ENCODE results near the gene SLC9A3.
"Not testable (repeated sequence)": the region's sequence is repeated elsewhere in the genome, so short reads cannot be mapped to it uniquely, and the experiment has no call there.

The SLC9A3 gene

GRCh38 chr5:479566-480319 lies 44.5 kb downstream of the SLC9A3 start:
- H3K36me3 ChIP-seq (ENCODE audit: control insufficient read depth, low read depth, low read length): no peaks in the 10 kb centered on the region
- no peaks in the 10 kb centered on the region for H3K4me1 ChIP-seq (ENCODE audit: control insufficient read depth, low read depth, low read length)
- H3K27ac ChIP-seq (ENCODE audit: low read length): no peak overlapping the region
- H3K4me3 ChIP-seq (ENCODE audit: low read length): no peak overlapping the region
- H3K9me3 ChIP-seq (ENCODE audit: control insufficient read depth, low read depth, low read length): no peaks in the 10 kb centered on the region
- H3K27me3 ChIP-seq (ENCODE audit: control insufficient read depth, insufficient read depth, low read length): peaks cover 28% of the 10 kb centered on the region
- H3K9ac ChIP-seq (ENCODE audit: low read length): no peak overlapping the region

GRCh38 chr5:478982-479535 lies 45.2 kb downstream of the SLC9A3 start:
- H3K4me3 ChIP-seq (ENCODE audit: low read length): no peak overlapping the region
- no peaks in the 10 kb centered on the region for H3K4me1 ChIP-seq (ENCODE audit: control insufficient read depth, low read depth, low read length)
- H3K27me3 ChIP-seq (ENCODE audit: control insufficient read depth, insufficient read depth, low read length): peaks cover 35% of the 10 kb centered on the region
- no peaks in the 10 kb centered on the region for H3K36me3 ChIP-seq (ENCODE audit: control insufficient read depth, low read depth, low read length)
- no peak overlapping the region for H3K9ac ChIP-seq (ENCODE audit: low read length)
- H3K9me3 ChIP-seq (ENCODE audit: control insufficient read depth, low read depth, low read length): no peaks in the 10 kb centered on the region
- H3K27ac ChIP-seq (ENCODE audit: low read length): no peak overlapping the region

GRCh38 chr5:478369-478981 lies 45.8 kb downstream of the SLC9A3 start:
- H3K4me3 ChIP-seq (ENCODE audit: low read length): no peak overlapping the region
- H3K36me3 ChIP-seq (ENCODE audit: control insufficient read depth, low read depth, low read length): no peaks in the 10 kb centered on the region
- H3K27me3 ChIP-seq (ENCODE audit: control insufficient read depth, insufficient read depth, low read length): peaks cover 41% of the 10 kb centered on the region
- no peaks in the 10 kb centered on the region for H3K9me3 ChIP-seq (ENCODE audit: control insufficient read depth, low read depth, low read length)
- no peak overlapping the region for H3K27ac ChIP-seq (ENCODE audit: low read length)
- no peak overlapping the region for H3K9ac ChIP-seq (ENCODE audit: low read length)
- H3K4me1 ChIP-seq (ENCODE audit: control insufficient read depth, low read depth, low read length): no peaks in the 10 kb centered on the region

- Histone ChIP-seq H3K27me3 (ENCODE audit: control insufficient read depth, insufficient read depth, low read length) (peaks cover 42% of the 10 kb centered on the region), H3K4me1 (ENCODE audit: control insufficient read depth, low read depth, low read length) (no peaks in the 10 kb centered on the region), H3K9me3 (ENCODE audit: control insufficient read depth, low read depth, low read length) (no peaks in the 10 kb centered on the region), H3K4me3 (ENCODE audit: low read length) (no peak overlapping the region), H3K27ac (ENCODE audit: low read length) (no peak overlapping the region), H3K36me3 (ENCODE audit: control insufficient read depth, low read depth, low read length) (no peaks in the 10 kb centered on the region), H3K9ac (ENCODE audit: low read length) (no peak overlapping the region)
Measured at GRCh38 chr5:477871-478270, 46.4 kb downstream of the SLC9A3 start.

- Histone ChIP-seq H3K27ac (ENCODE audit: low read length) (no peak overlapping the region), H3K27me3 (ENCODE audit: control insufficient read depth, insufficient read depth, low read length) (peaks cover 42% of the 10 kb centered on the region), H3K9ac (ENCODE audit: low read length) (no peak overlapping the region), H3K4me1 (ENCODE audit: control insufficient read depth, low read depth, low read length) (no peaks in the 10 kb centered on the region), H3K4me3 (ENCODE audit: low read length) (no peak overlapping the region), H3K36me3 (ENCODE audit: control insufficient read depth, low read depth, low read length) (no peaks in the 10 kb centered on the region), H3K9me3 (ENCODE audit: control insufficient read depth, low read depth, low read length) (no peaks in the 10 kb centered on the region)
Measured at GRCh38 chr5:477247-477646, 47.0 kb downstream of the SLC9A3 start.

- no peaks in the 10 kb centered on the region for H3K4me1 ChIP-seq (ENCODE audit: control insufficient read depth, low read depth, low read length)
- H3K36me3 ChIP-seq (ENCODE audit: control insufficient read depth, low read depth, low read length): no peaks in the 10 kb centered on the region
- H3K27ac ChIP-seq (ENCODE audit: low read length): no peak overlapping the region
- H3K9ac ChIP-seq (ENCODE audit: low read length): no peak overlapping the region
- peaks cover 45% of the 10 kb centered on the region for H3K27me3 ChIP-seq (ENCODE audit: control insufficient read depth, insufficient read depth, low read length)
- H3K4me3 ChIP-seq (ENCODE audit: low read length): no peak overlapping the region
- H3K9me3 ChIP-seq (ENCODE audit: control insufficient read depth, low read depth, low read length): no peaks in the 10 kb centered on the region
Measured at GRCh38 chr5:476814-477175, 47.5 kb downstream of the SLC9A3 start.

DNA sequence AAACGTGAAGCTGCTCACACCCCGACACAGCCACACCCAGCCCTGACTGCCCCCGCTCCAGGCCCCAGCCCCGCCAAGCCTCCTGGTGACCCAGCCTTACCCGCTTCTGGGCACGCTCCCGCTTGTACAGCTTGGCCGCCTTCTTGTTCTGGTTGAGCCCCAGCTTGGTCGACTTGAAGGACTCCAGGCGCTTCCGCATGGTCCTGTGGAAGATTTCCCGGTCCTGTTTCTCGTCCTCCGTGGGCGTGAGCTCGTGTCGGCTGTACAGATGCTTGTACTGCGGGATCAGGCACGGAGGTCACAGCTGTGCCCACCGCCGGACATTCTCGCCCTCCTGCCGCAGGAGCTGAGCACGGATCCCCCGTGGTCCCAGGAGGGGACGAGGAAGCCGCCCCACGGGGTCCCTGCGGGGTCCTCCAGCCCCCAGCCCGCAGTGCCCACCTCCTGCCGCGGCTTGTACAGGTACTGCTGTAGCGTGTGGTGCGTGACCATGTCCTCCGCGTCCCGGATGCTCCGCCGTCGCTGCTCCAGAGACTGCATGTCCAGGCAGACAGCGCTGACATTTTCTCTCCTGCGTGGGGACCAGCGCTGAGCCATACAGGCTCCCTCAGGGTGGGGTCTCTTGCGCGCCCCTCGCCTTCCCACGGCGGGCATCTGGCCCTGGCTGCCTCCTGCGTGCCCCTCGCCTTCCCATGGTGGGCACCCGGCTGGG lies 48.0 kb downstream of the SLC9A3 start:
- Histone ChIP-seq H3K36me3 (ENCODE audit: control insufficient read depth, low read depth, low read length) (no peaks in the 10 kb centered on the region), H3K9ac (ENCODE audit: low read length) (no peak overlapping the region), H3K27ac (ENCODE audit: low read length) (no peak overlapping the region), H3K27me3 (ENCODE audit: control insufficient read depth, insufficient read depth, low read length) (peaks cover 47% of the 10 kb centered on the region), H3K4me1 (ENCODE audit: control insufficient read depth, low read depth, low read length) (no peaks in the 10 kb centered on the region), H3K9me3 (ENCODE audit: control insufficient read depth, low read depth, low read length) (no peaks in the 10 kb centered on the region), H3K4me3 (ENCODE audit: low read length) (no peak overlapping the region)

- no peak overlapping the region for H3K27ac ChIP-seq (ENCODE audit: low read length)
- no peak overlapping the region for H3K4me3 ChIP-seq (ENCODE audit: low read length)
- no peaks in the 10 kb centered on the region for H3K4me1 ChIP-seq (ENCODE audit: control insufficient read depth, low read depth, low read length)
- H3K9ac ChIP-seq (ENCODE audit: low read length): no peak overlapping the region
- H3K36me3 ChIP-seq (ENCODE audit: control insufficient read depth, low read depth, low read length): no peaks in the 10 kb centered on the region
- no peaks in the 10 kb centered on the region for H3K9me3 ChIP-seq (ENCODE audit: control insufficient read depth, low read depth, low read length)
- H3K27me3 ChIP-seq (ENCODE audit: control insufficient read depth, insufficient read depth, low read length): peaks cover 47% of the 10 kb centered on the region
Measured at GRCh38 chr5:475704-476101, 48.5 kb downstream of the SLC9A3 start.

GRCh38 chr5:474840-475661 lies 49.2 kb downstream of the SLC9A3 start:
- H3K27me3 ChIP-seq (ENCODE audit: control insufficient read depth, insufficient read depth, low read length): peaks cover 47% of the 10 kb centered on the region
- H3K27ac ChIP-seq (ENCODE audit: low read length): no peak overlapping the region
- no peak overlapping the region for H3K9ac ChIP-seq (ENCODE audit: low read length)

GRCh38 chr5:474232-474839 lies 49.9 kb downstream of the SLC9A3 start:
- Histone ChIP-seq H3K4me3 (ENCODE audit: low read length) (peak overlapping the region; percentile 60), H3K27me3 (ENCODE audit: control insufficient read depth, insufficient read depth, low read length) (peaks cover 47% of the 10 kb centered on the region)
- not testable (repeated sequence) for H3K36me3 ChIP-seq (ENCODE audit: control insufficient read depth, low read depth, low read length); H3K9ac ChIP-seq (ENCODE audit: low read length); H3K27ac ChIP-seq (ENCODE audit: low read length); H3K4me1 ChIP-seq (ENCODE audit: control insufficient read depth, low read depth, low read length); H3K9me3 ChIP-seq (ENCODE audit: control insufficient read depth, low read depth, low read length)

More at GRCh38 chr5:474840-475661, 49.2 kb downstream of the SLC9A3 start:
- H3K4me1 ChIP-seq (ENCODE audit: control insufficient read depth, low read depth, low read length): no peaks in the 10 kb centered on the region
- H3K36me3 ChIP-seq (ENCODE audit: control insufficient read depth, low read depth, low read length): no peaks in the 10 kb centered on the region
- H3K9me3 ChIP-seq (ENCODE audit: control insufficient read depth, low read depth, low read length): no peaks in the 10 kb centered on the region
- H3K4me3 ChIP-seq (ENCODE audit: low read length): peak overlapping the region; percentile 48
